T-helper 1 cell treated with Interleukin-12 subunit alpha and Interleukin-12 subunit beta and Interleukin-4 antibody, amounts not matched to agents 30 μg/mL and 1 μg/mL, for 36 hours (primary cell): ENCODE results near the gene COX8C.
"Not testable (repeated sequence)": the region's sequence is repeated elsewhere in the genome, so short reads cannot be mapped to it uniquely, and the experiment has no call there.

Source experiments
- H3K27ac Mint-ChIP-seq: one replicate; pipeline ENCODE4 v1.8.0; 2021; ENCODE audit warnings: mild to moderate bottlenecking, mixed read lengths
- H3K27me3 Mint-ChIP-seq: one replicate; pipeline ENCODE4 v1.8.0; 2021; ENCODE audit warnings: low read depth, mixed read lengths
- H3K36me3 Mint-ChIP-seq: one replicate; pipeline ENCODE4 v1.8.0; 2021; ENCODE audit warnings: low read depth, mixed read lengths
- H3K4me1 Mint-ChIP-seq: one replicate; pipeline ENCODE4 v1.8.0; 2021; ENCODE audit warnings: low read depth, mixed read lengths
- H3K4me3 Mint-ChIP-seq: one replicate; pipeline ENCODE4 v1.8.0; 2021; ENCODE audit warnings: mild to moderate bottlenecking, moderate library complexity, mixed read lengths
- H3K9me3 Mint-ChIP-seq: one replicate; pipeline ENCODE4 v1.8.0; 2021; ENCODE audit warnings: mixed read lengths

Gene COX8C

GRCh38 chr14:93331002-93331727 is 15.8 kb upstream of the COX8C start:
- peaks cover 1% of the 10 kb centered on the region for H3K36me3 Mint-ChIP-seq
- H3K4me1 Mint-ChIP-seq, result peaks cover 31% of the 10 kb centered on the region

DNA sequence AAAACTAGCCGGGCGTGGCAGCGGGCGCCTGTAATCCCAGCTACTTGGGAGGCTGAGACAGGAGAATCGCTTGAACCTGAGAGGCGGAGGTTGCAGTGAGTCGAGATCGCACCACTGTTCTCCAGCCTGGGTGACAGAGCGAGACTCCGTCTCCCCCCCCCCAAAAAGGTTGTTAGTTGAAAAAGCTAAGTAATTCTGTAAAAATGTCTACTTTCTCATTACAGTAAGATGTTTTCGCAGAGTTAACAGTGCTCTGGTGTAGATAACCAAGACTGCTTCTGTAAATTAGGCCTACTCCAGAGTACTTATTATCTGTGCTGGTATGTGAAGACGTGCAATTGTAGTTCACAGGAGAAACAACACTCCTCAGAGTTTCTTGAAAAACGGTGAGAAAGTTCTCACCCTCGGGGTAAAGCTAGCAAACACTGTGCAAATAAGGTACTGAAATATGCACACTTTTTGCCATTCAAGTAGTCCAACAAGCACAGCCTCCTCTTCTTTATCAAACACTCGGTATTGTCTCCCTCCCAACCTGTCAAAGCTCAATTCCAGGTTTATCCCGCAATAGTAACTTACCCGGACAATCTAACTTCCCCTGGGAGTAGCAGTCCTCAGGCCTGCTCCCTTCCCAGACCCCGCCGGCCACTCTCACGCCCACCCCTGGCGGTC is 15.1 kb upstream of the COX8C start:
- H3K4me3 Mint-ChIP-seq, result peak overlapping the region; percentile 87
- peaks cover 31% of the 10 kb centered on the region for H3K4me1 Mint-ChIP-seq
- H3K36me3 Mint-ChIP-seq, result peaks cover 1% of the 10 kb centered on the region
- H3K27ac Mint-ChIP-seq, result peak overlapping the region; percentile 83
- H3K9me3 Mint-ChIP-seq, result no peaks in the 10 kb centered on the region
- no peaks in the 10 kb centered on the region for H3K27me3 Mint-ChIP-seq

More at GRCh38 chr14:93331002-93331727, 15.8 kb upstream of the COX8C start:
- Mint-ChIP-seq H3K27me3 (no peaks in the 10 kb centered on the region), H3K4me3 (peak overlapping the region; percentile 87), H3K9me3 (no peaks in the 10 kb centered on the region), H3K27ac (no peak overlapping the region)

DNA sequence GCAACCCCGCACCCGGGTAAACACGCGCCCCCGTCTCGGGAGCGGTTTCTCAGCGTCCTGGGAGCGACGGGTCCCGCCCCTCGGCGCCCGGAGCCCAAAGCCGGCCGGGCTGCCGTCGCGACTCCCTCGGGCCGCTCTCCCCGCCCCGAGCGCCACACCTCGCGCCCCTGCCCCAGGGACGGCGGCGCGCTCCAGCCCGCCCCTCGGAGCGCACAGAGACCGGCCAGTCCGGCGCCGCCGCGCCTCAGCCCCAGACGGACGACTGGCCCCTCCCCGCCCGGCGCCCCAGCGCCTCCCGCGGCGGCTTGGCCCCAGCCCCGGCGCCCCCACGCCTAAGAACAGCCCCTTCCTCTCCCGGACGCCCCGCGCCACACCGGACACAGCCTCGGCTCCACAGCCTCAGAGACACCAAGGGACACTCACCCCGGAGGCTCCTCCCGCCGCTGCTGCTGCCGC is 14.6 kb upstream of the COX8C start:
- Mint-ChIP-seq H3K36me3 (peaks cover 2% of the 10 kb centered on the region), H3K9me3 (no peaks in the 10 kb centered on the region), H3K4me1 (peaks cover 34% of the 10 kb centered on the region), H3K4me3 (peak overlapping the region; percentile 87), H3K27me3 (no peaks in the 10 kb centered on the region), H3K27ac (peak overlapping the region; percentile 88)

DNA sequence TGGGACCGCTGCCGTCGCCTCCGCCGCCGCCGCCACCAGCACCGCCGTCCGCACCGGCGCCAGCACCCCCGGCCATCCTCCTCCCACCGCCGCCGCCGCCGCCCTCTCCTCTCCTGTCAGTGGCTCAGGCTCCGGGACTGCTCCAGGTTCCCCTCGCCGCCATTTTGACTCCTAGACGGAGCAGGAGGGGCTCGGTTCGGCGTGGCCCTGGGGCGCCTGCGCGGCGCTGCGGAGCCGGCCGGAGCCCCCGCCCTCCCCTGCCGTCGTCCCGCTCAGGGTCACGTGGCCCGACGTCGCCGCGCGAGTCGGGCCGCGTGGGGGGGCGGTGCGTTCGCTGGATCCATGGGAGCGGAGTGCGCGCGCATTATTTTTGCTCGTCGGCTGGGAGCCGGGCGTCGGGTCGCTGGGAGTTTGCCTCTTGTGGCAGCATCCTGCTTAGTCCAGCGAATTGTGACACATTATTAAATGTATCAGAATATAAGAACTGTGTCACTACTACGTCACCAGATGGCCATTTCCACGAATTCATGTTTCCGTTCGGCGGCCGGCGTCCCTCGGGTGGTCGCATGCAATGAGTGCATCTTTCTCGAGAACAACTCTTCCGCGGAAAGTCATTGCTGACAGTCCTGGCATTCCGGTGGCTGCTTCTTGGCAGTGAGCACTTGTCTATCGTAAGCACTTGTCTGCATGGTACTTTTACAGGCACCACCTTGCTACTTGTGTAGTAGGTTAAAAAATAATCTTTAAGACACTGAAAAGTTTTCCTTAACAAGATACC is 13.9 kb upstream of the COX8C start, which contains the start of gene BTBD7:
TSS of gene BTBD7 (minus strand) at position 184 of the 778 bp plus-strand sequence. CDS start 36,985 bp downstream, outside the sequence.
- Mint-ChIP-seq H3K9me3 (no peaks in the 10 kb centered on the region), H3K27ac (peak within 1 kb of the TSS; percentile 88), H3K4me3 (peak within 1 kb of the TSS; percentile 87), H3K36me3 (peaks cover 2% of the 10 kb centered on the region), H3K4me1 (peaks cover 34% of the 10 kb centered on the region), H3K27me3 (no peaks in the 10 kb centered on the region)

GRCh38 chr14:93333631-93334103 is 13.3 kb upstream of the COX8C start:
- Mint-ChIP-seq H3K27me3 (no peaks in the 10 kb centered on the region), H3K4me1 (peaks cover 34% of the 10 kb centered on the region)

GRCh38 chr14:93337143-93337753 is 9.7 kb upstream of the COX8C start:
- no peak overlapping the region for H3K27ac Mint-ChIP-seq
- no peaks in the 10 kb centered on the region for H3K27me3 Mint-ChIP-seq
- peaks cover 10% of the 10 kb centered on the region for H3K9me3 Mint-ChIP-seq
- H3K4me3 Mint-ChIP-seq, result no peak overlapping the region
- peaks cover 10% of the 10 kb centered on the region for H3K4me1 Mint-ChIP-seq
- H3K36me3 Mint-ChIP-seq, result peaks cover 2% of the 10 kb centered on the region

More at GRCh38 chr14:93333631-93334103, 13.3 kb upstream of the COX8C start:
- peaks cover 2% of the 10 kb centered on the region for H3K36me3 Mint-ChIP-seq
- peak overlapping the region; percentile 87 for H3K4me3 Mint-ChIP-seq
- H3K9me3 Mint-ChIP-seq, result no peaks in the 10 kb centered on the region
- H3K27ac Mint-ChIP-seq, result peak overlapping the region; percentile 88

DNA sequence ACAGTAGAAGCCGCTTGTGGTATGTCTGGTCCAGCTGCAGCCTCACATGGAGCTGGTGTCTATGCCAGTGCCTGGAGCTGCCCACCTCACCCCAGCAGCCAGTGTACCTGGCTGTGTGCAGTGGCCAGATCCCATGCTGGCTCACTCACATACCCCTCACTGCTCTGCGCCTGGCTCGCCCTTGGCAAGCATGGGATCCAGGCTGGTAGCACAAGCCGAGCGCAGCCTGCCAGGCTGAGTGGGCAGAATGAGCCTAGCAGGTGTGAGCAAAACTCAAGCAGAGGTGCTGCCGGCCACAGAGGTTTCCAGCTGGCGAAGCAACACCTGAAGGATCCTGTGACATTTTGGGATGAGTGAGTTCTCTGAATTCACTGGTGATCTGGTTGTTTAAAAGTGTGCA is 9.1 kb upstream of the COX8C start:
- peaks cover 2% of the 10 kb centered on the region for H3K36me3 Mint-ChIP-seq
- no peak overlapping the region for H3K27ac Mint-ChIP-seq
- peaks cover 16% of the 10 kb centered on the region for H3K9me3 Mint-ChIP-seq
- H3K4me3 Mint-ChIP-seq, result no peak overlapping the region
- H3K27me3 Mint-ChIP-seq, result no peaks in the 10 kb centered on the region
- peaks cover 10% of the 10 kb centered on the region for H3K4me1 Mint-ChIP-seq

- Mint-ChIP-seq H3K4me1 (no peaks in the 10 kb centered on the region), H3K36me3 (no peaks in the 10 kb centered on the region), H3K27me3 (no peaks in the 10 kb centered on the region), H3K27ac (no peak overlapping the region), H3K9me3 (peaks cover 22% of the 10 kb centered on the region), H3K4me3 (no peak overlapping the region)
Observed at GRCh38 chr14:93343266-93343665, 3.7 kb upstream of the COX8C start.

DNA sequence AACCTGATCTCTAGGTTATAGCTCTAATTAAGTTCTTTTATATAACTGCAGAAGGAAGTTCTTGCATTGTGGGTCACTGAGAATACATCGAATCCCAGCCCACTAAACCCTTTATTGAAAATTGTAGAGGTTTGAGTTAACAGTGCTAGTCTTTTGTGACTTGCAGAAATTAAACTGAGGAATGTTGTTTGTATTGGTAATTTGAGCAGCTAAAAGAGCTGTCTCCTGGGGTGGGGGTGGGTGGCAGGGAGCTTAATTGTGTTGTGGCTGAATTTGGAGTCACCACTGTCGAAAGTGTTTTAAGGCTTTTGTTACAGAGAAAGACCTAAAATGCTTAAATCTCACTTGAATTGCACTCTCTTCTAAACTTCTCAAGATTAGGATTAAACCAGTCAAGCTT is 3.2 kb upstream of the COX8C start:
- H3K36me3 Mint-ChIP-seq, result no peaks in the 10 kb centered on the region
- H3K4me3 Mint-ChIP-seq, result no peak overlapping the region
- H3K27me3 Mint-ChIP-seq, result no peaks in the 10 kb centered on the region
- H3K27ac Mint-ChIP-seq, result no peak overlapping the region
- peaks cover 22% of the 10 kb centered on the region for H3K9me3 Mint-ChIP-seq
- H3K4me1 Mint-ChIP-seq, result no peaks in the 10 kb centered on the region

- Mint-ChIP-seq H3K36me3 (no peaks in the 10 kb centered on the region), H3K27me3 (peaks cover 5% of the 10 kb centered on the region), H3K4me1 (no peaks in the 10 kb centered on the region), H3K4me3 (no peak overlapping the region), H3K9me3 (peaks cover 6% of the 10 kb centered on the region), H3K27ac (no peak overlapping the region)
Observed at GRCh38 chr14:93347850-93348249, 868 bp downstream of the COX8C start.

- no peak overlapping the region for H3K4me3 Mint-ChIP-seq
- H3K9me3 Mint-ChIP-seq, result peaks cover 5% of the 10 kb centered on the region
- H3K27me3 Mint-ChIP-seq, result peaks cover 5% of the 10 kb centered on the region
- H3K27ac Mint-ChIP-seq, result no peak overlapping the region
- H3K4me1 Mint-ChIP-seq, result no peaks in the 10 kb centered on the region
- no peaks in the 10 kb centered on the region for H3K36me3 Mint-ChIP-seq
Observed at GRCh38 chr14:93348292-93348691, 1.3 kb downstream of the COX8C start.

DNA sequence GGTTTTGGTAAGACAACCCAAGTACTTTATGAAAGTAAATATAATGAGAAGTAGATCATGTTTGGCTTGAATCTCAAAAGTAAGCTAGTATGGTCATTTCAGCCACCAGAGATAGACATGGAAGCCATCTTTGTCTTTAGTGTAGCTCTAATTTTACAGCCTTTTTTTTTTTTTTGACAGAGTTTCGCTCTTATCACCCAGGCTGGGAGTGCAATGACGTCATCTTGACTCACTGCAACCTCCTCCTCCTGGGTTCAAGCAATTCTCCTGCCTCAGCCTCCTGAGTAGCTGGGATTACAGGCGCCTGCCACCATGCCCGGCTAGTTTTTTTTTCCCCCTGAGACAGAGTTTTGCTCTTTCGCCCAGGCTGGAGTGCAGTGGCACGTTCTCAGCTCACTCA is 7.9 kb downstream of the COX8C start:
- H3K36me3 Mint-ChIP-seq, H3K9me3 Mint-ChIP-seq, H3K4me1 Mint-ChIP-seq, H3K27me3 Mint-ChIP-seq, H3K27ac Mint-ChIP-seq, H3K4me3 Mint-ChIP-seq: not testable (repeated sequence)

- no peaks in the 10 kb centered on the region for H3K4me1 Mint-ChIP-seq
- H3K4me3 Mint-ChIP-seq, result no peak overlapping the region
- no peak overlapping the region for H3K27ac Mint-ChIP-seq
- peaks cover 15% of the 10 kb centered on the region for H3K27me3 Mint-ChIP-seq
- no peaks in the 10 kb centered on the region for H3K36me3 Mint-ChIP-seq
- H3K9me3 Mint-ChIP-seq, result no peaks in the 10 kb centered on the region
Observed at GRCh38 chr14:93368996-93369712, 22.2 kb downstream of the COX8C start.
